ENCODE results near the gene AMPH. TPM values are rescaled to one million over a fixed set of nuclear protein-coding genes. Genes with fewer than 3 reads are reported as not detected.
A peak's percentile ranks its signal among the peaks of the same experiment; 100 is the strongest.
"Not testable (repeated sequence)": the region's sequence is repeated elsewhere in the genome, so short reads cannot be mapped to it uniquely, and the experiment has no call there.

AMPH gene
- total RNA-seq, 4 donors from 2014 or later = 2.2 to 6.6 (median 5.9) TPM; not detected in 1

GRCh38 chr7:38341172-38341705 lies 289.9 kb downstream of the AMPH start:
- H3K4me3 ChIP-seq; H3K27me3 ChIP-seq; intact Hi-C loops (cut with DNase I; ENCODE audit: low total_unique reads); H3K9me3 ChIP-seq; H3K36me3 ChIP-seq: not testable (repeated sequence)
- H3K4me1 ChIP-seq = peaks cover 0 to 15% (median 0%) of the 10 kb centered on the region in 4 donors
- peak; percentile 28 for DNase-seq
- 77 to 100% methylated on average over 1 to 2 of the region's 2 CpGs for WGBS, 2 donors (ENCODE audit: low coverage in 1 of 2)
- in situ Hi-C loops (cut with MboI; ENCODE audit: low pct_ligation_motif_present in 1 of 4, low pct_unique_long_range_greater_than_20kb in 1 of 4, low sequenced_read_pairs in 3 of 4) = loop anchor here in 2 of 4 donors (25.0 kb wide), 1 partner anchor 229 kb away; no protein-coding TSS in a partner anchor
- peak overlapping the region in 1 of 4 donors; percentile 13 for H3K27ac ChIP-seq

GRCh38 chr7:38339953-38340819 lies 291.0 kb downstream of the AMPH start:
- no peak for DNase-seq
- H3K36me3 ChIP-seq = no peaks in the 10 kb centered on the region
- in situ Hi-C loops (cut with MboI; ENCODE audit: low pct_ligation_motif_present in 1 of 4, low pct_unique_long_range_greater_than_20kb in 1 of 4, low sequenced_read_pairs in 3 of 4) (loop anchor here in 2 of 4 donors (25.0 kb wide), 1 partner anchor 228 kb away; no protein-coding TSS in a partner anchor), intact Hi-C loops (cut with DNase I; ENCODE audit: low total_unique reads) (no loop called here)
- no peaks in the 10 kb centered on the region for H3K9me3 ChIP-seq
- H3K27me3 ChIP-seq = no peaks in the 10 kb centered on the region
- H3K27ac ChIP-seq = no peak overlapping the region
- WGBS, 2 donors (ENCODE audit: low coverage in 1 of 2) = 72 to 81% methylated on average over 3 to 4 of the region's 4 CpGs
- TF ChIP-seq POLR2AphosphoS5 (IDR thresholded peaks at IDR 0.05) (no peak), CTCF (IDR thresholded peaks at IDR 0.05) (no peak), EP300 (IDR thresholded peaks at IDR 0.05; ENCODE audit: low read depth) (no peak), POLR2A (IDR thresholded peaks at IDR 0.05) (no peak)
- H3K4me1 ChIP-seq = peaks cover 0 to 21% (median 0%) of the 10 kb centered on the region in 4 donors
- no peak overlapping the region for H3K4me3 ChIP-seq

GRCh38 chr7:38336148-38336515 lies 295.0 kb downstream of the AMPH start:
- Histone ChIP-seq H3K27ac (peak overlapping the region; percentile 35 to 58 (median 44)), H3K4me1 (peaks cover 0 to 15% (median 0%) of the 10 kb centered on the region in 4 donors), H3K4me3 (peak overlapping the region in 1 of 4 donors; percentile 17)
- DNase-seq; H3K9me3 ChIP-seq; H3K27me3 ChIP-seq; H3K36me3 ChIP-seq; intact Hi-C loops (cut with DNase I; ENCODE audit: low total_unique reads): not testable (repeated sequence)
- in situ Hi-C loops (cut with MboI; ENCODE audit: low pct_ligation_motif_present in 1 of 4, low pct_unique_long_range_greater_than_20kb in 1 of 4, low sequenced_read_pairs in 3 of 4) = loop anchor here in 2 of 4 donors (25.0 kb wide), 1 partner anchor 224 kb away; no protein-coding TSS in a partner anchor
- WGBS, 2 donors (ENCODE audit: low coverage in 1 of 2) = 45 to 56% methylated on average over 9 of the region's 9 CpGs

GRCh38 chr7:38335492-38336147 lies 295.6 kb downstream of the AMPH start:
- intact Hi-C loops (cut with DNase I; ENCODE audit: low total_unique reads) = no loop called here
- peak overlapping the region in 1 of 4 donors; percentile 17 for H3K4me3 ChIP-seq
- H3K36me3 ChIP-seq = no peaks in the 10 kb centered on the region
- H3K9me3 ChIP-seq = no peaks in the 10 kb centered on the region
- no peaks in the 10 kb centered on the region for H3K27me3 ChIP-seq
- peak overlapping the region; percentile 35 to 58 (median 44) for H3K27ac ChIP-seq
- 50 to 74% methylated on average over 4 to 8 of the region's 8 CpGs for WGBS, 2 donors (ENCODE audit: low coverage in 1 of 2)
- TF ChIP-seq POLR2A (IDR thresholded peaks at IDR 0.05) = no peak
- TF ChIP-seq CTCF (IDR thresholded peaks at IDR 0.05) = peak; percentile 72 to 87 (median 80)
- no peak for TF ChIP-seq EP300 (IDR thresholded peaks at IDR 0.05; ENCODE audit: low read depth)
- no peak for TF ChIP-seq POLR2AphosphoS5 (IDR thresholded peaks at IDR 0.05)
- in situ Hi-C loops (cut with MboI; ENCODE audit: low pct_ligation_motif_present in 1 of 4, low pct_unique_long_range_greater_than_20kb in 1 of 4, low sequenced_read_pairs in 3 of 4) = loop anchor here in 2 of 4 donors (25.0 kb wide), 1 partner anchor 223 kb away; no protein-coding TSS in a partner anchor
- peak; percentile 89 for DNase-seq
- peaks cover 0 to 11% (median 0%) of the 10 kb centered on the region in 4 donors for H3K4me1 ChIP-seq

GRCh38 chr7:38335128-38335491 lies 296.1 kb downstream of the AMPH start:
- no peak for DNase-seq
- intact Hi-C loops (cut with DNase I; ENCODE audit: low total_unique reads) = no loop called here
- Histone ChIP-seq H3K36me3 (no peaks in the 10 kb centered on the region), H3K27me3 (no peaks in the 10 kb centered on the region), H3K4me3 (no peak overlapping the region), H3K4me1 (peaks cover 0 to 11% (median 0%) of the 10 kb centered on the region in 4 donors), H3K9me3 (no peaks in the 10 kb centered on the region), H3K27ac (peak overlapping the region; percentile 27 to 58 (median 36))
- in situ Hi-C loops (cut with MboI; ENCODE audit: low pct_ligation_motif_present in 1 of 4, low pct_unique_long_range_greater_than_20kb in 1 of 4, low sequenced_read_pairs in 3 of 4) = loop anchor here in 2 of 4 donors (25.0 kb wide), 1 partner anchor 223 kb away; no protein-coding TSS in a partner anchor
- no peak for TF ChIP-seq EP300 (IDR thresholded peaks at IDR 0.05; ENCODE audit: low read depth)
- TF ChIP-seq POLR2A (IDR thresholded peaks at IDR 0.05) = no peak
- TF ChIP-seq CTCF (IDR thresholded peaks at IDR 0.05) = no peak
- TF ChIP-seq POLR2AphosphoS5 (IDR thresholded peaks at IDR 0.05) = no peak
- 73% methylated on average over 2 of the region's 2 CpGs; no CpG with 5 or more reads in 1 of the 2 donors for WGBS, 2 donors (ENCODE audit: low coverage in 1 of 2)

Measured in transverse colon (tissue), 4 donors.